Measurements from ENCODE around the gene RAPGEF4.

RAPGEF4 gene

DNA sequence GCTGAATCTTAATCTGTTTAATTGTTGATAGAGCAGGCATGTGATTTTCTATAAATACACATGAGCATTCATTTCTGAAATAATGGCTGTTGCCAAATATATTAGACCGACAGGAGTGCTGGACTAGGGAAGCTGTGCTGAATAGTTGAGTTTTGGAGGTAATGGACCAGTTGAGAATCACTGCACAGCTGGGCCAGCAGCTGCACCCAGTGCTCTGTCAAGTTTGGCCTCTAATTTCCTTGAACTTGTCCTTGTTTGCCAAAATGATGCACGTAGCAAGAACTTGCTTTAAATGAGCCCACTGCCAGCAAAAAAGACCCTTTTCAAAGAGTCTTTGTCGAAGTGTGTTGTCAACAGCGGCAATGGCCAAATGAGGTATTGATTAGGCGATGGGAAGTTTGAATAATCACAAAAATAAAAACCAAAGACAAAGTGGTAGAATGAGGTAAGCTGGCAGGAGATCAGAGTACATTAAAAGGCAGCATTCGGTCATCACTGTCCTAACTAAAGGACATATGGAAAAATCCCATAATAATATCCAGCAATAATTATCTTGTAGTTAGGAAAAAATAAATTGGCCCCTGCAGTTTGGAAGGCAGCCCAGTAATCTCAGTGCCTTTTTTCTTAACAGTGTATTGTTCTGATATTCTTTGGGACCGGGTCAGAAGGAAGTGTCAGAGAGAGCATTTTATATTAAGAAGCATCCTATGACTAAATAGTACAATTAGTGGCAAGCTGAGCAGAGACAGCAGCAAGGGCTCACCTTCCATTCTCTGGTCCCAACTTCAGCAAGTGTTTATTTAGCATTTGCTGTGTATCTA is 126.2 kb downstream of the RAPGEF4 start:
- Mint-ChIP-seq H3K36me3 (ENCODE audit: low read depth) (no peaks in the 10 kb centered on the region), H3K27me3 (ENCODE audit: low read depth) (peaks cover 14% of the 10 kb centered on the region), H3K9me3 (no peaks in the 10 kb centered on the region), H3K4me3 (no peak overlapping the region), H3K27ac (no peak overlapping the region), H3K4me1 (ENCODE audit: low read depth) (peaks cover 4% of the 10 kb centered on the region)

DNA sequence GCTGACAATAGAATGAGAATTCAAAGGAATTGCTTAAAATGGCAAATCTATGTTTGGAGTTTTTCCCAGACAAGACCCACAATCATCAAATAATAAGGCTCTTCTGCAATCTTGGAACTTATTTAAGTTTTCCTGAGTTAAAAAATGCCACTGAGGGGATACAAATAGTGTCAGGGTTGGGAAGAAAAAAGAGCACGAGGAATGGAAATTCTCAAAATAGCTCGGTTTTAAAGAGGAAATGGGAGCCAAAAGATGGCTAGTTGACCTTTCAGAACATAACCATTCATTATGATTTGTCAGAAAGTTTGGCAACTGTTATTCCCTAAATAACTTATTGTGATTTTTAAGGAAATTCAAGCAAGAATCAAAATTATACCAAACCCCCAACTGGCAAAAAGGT is 127.7 kb downstream of the RAPGEF4 start:
- Mint-ChIP-seq H3K4me1 (ENCODE audit: low read depth) (peaks cover under 1% of the 10 kb centered on the region), H3K9me3 (no peaks in the 10 kb centered on the region), H3K27me3 (ENCODE audit: low read depth) (peaks cover 14% of the 10 kb centered on the region), H3K36me3 (ENCODE audit: low read depth) (no peaks in the 10 kb centered on the region), H3K27ac (no peak overlapping the region), H3K4me3 (no peak overlapping the region)

DNA sequence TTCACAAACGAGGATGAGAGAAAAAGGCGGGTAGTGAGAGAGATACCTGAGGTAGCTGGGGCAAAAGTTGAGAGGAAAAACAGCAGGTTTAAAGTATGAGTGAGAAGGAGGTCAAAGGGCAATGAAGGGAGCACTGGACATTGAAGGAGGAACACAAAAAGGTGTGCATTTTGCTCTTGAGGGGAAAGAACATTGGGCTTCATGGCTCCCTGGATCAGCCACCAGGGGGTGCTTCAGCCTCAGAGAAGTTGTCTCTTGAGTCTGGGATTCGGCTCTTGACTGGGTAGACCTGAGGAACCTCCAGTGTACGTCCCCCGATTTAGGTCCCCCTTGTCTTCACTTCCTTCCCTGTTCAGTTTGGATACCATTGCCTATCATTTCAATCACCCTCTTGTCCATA is 128.5 kb downstream of the RAPGEF4 start:
- Mint-ChIP-seq H3K27ac (no peak overlapping the region), H3K9me3 (no peaks in the 10 kb centered on the region), H3K4me1 (ENCODE audit: low read depth) (no peaks in the 10 kb centered on the region), H3K4me3 (no peak overlapping the region), H3K27me3 (ENCODE audit: low read depth) (peaks cover 14% of the 10 kb centered on the region), H3K36me3 (ENCODE audit: low read depth) (no peaks in the 10 kb centered on the region)

DNA sequence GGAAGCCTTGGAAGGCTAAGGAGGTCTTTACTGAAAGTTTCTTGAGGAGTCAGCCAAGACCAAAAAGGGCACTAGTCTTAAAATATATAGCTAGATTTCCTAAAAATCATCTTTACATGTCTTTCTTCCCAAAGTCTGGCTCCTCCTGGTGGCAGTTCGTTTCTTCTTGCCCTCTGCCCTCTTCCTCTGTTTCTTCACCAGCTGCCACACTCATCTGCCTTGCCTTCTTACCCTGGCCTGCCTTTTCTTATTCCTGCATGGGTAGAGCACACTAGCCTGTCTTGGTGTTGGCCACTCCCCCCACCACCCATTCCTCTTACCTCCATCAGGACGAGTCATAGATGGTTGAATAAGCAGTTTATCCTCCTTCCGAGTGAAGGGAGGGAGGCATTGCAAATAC is 129.8 kb downstream of the RAPGEF4 start:
- Mint-ChIP-seq H3K4me1 (ENCODE audit: low read depth) (no peaks in the 10 kb centered on the region), H3K9me3 (no peaks in the 10 kb centered on the region), H3K36me3 (ENCODE audit: low read depth) (no peaks in the 10 kb centered on the region), H3K4me3 (no peak overlapping the region), H3K27ac (no peak overlapping the region), H3K27me3 (ENCODE audit: low read depth) (peaks cover 11% of the 10 kb centered on the region)

DNA sequence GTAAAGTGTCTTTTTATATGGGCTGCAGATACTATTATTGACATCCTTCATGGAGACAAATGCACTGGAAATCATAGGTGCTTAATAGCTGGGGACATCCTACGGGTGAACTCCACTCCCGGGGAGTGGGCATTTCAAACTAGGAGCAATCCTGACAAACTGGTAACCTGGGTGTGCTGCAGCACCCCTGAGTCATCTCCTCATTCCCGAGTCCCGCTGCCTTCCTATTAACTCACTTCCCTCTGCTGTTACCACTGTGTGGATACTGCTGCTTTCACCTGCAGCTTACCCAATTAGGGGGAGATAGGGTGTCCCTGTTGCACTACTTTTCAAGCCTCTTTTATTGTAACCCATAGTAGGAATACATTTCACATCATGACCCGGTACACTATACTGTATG is 134.2 kb downstream of the RAPGEF4 start:
- Mint-ChIP-seq H3K27ac (no peak overlapping the region), H3K4me1 (ENCODE audit: low read depth) (no peaks in the 10 kb centered on the region), H3K36me3 (ENCODE audit: low read depth) (no peaks in the 10 kb centered on the region), H3K4me3 (no peak overlapping the region), H3K9me3 (no peaks in the 10 kb centered on the region), H3K27me3 (ENCODE audit: low read depth) (no peaks in the 10 kb centered on the region)

DNA sequence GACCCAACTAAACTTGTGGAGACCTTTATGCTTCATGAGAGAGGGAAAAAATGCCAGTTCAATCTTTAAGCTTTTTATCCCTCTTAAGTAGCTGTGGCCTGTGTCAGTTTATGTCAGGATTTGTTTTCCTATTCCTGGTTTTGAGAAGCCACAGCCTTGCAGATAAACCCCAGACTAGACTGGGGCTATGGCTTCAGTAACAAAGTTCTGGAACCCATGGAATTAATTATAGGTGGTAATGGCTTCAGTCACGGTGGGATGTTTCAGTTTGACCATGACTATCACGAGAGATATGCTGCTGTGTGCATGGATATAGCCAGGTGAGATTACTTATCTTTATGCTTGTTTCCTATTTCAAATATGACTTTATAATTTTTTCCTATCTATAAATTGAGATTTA is 134.8 kb downstream of the RAPGEF4 start:
- H3K4me3 Mint-ChIP-seq, result no peak overlapping the region
- no peaks in the 10 kb centered on the region for H3K9me3 Mint-ChIP-seq
- no peaks in the 10 kb centered on the region for H3K27me3 Mint-ChIP-seq (ENCODE audit: low read depth)
- H3K27ac Mint-ChIP-seq, result no peak overlapping the region
- no peaks in the 10 kb centered on the region for H3K36me3 Mint-ChIP-seq (ENCODE audit: low read depth)
- H3K4me1 Mint-ChIP-seq (ENCODE audit: low read depth), result no peaks in the 10 kb centered on the region

DNA sequence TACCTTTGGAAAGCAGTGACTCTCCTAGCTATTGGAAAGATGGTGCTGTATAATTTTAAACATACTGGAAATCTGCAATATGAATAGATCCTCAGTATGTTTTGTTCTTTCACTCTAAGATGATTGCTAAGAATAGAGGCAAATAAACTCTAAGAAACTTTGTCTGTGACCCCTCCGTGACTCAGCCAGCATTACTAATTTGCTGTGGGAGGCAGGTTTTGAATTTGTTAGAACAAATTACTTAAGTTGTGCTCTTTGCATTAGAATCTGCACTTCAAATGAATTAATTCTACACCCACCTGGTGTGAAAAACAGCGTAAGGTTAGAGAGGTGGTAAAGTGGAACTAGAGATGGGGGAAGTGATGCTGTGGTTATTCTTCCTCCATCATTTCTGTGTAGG is 142.2 kb downstream of the RAPGEF4 start:
- Mint-ChIP-seq H3K36me3 (ENCODE audit: low read depth) (no peaks in the 10 kb centered on the region), H3K4me3 (no peak overlapping the region), H3K27me3 (ENCODE audit: low read depth) (peaks cover 4% of the 10 kb centered on the region), H3K4me1 (ENCODE audit: low read depth) (no peaks in the 10 kb centered on the region), H3K9me3 (no peaks in the 10 kb centered on the region), H3K27ac (no peak overlapping the region)

DNA sequence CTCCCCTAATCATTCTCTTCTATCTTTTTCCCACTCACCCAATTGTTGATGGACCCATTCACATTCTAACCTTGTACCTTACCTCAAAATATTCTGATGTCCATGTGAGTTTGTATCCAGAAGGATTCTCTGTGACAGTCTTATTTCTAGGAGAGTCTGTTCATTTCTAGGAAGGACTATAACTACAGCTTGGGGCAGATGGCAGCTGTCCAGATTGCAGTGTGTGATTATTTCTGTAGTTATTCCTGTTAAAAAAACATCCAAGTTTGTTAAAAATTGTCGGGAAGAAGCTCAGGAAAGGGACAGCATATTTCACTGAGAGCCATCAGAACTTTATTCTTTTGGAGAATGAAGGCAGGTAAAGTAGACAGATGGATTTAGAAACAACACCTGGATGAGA is 142.6 kb downstream of the RAPGEF4 start:
- H3K36me3 Mint-ChIP-seq (ENCODE audit: low read depth), result no peaks in the 10 kb centered on the region
- H3K4me1 Mint-ChIP-seq (ENCODE audit: low read depth), result no peaks in the 10 kb centered on the region
- H3K4me3 Mint-ChIP-seq, result no peak overlapping the region
- peaks cover 4% of the 10 kb centered on the region for H3K27me3 Mint-ChIP-seq (ENCODE audit: low read depth)
- H3K9me3 Mint-ChIP-seq, result no peaks in the 10 kb centered on the region
- no peak overlapping the region for H3K27ac Mint-ChIP-seq

DNA sequence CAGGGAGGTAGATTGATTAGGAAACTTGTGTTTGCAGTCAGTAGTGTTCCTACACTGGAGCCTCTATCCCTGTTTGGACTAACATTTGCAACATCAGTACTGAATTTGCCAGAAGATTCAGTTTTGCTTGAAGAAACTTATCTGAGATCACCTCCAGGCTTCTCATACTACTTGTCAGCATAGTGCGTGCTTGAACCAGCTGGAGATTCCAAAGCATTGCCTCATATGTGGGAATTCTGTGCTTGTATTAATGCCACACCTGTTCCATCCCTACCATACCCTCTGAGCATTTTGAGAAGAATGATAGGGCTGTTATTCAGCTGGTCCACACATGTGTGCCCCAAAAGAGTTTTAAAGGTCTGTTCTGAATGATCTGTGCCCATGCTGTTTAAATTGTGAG is 148.7 kb downstream of the RAPGEF4 start:
- no peaks in the 10 kb centered on the region for H3K36me3 Mint-ChIP-seq (ENCODE audit: low read depth)
- no peaks in the 10 kb centered on the region for H3K4me1 Mint-ChIP-seq (ENCODE audit: low read depth)
- H3K9me3 Mint-ChIP-seq, result no peaks in the 10 kb centered on the region
- H3K4me3 Mint-ChIP-seq, result no peak overlapping the region
- H3K27ac Mint-ChIP-seq, result no peak overlapping the region
- H3K27me3 Mint-ChIP-seq (ENCODE audit: low read depth), result peaks cover 15% of the 10 kb centered on the region

DNA sequence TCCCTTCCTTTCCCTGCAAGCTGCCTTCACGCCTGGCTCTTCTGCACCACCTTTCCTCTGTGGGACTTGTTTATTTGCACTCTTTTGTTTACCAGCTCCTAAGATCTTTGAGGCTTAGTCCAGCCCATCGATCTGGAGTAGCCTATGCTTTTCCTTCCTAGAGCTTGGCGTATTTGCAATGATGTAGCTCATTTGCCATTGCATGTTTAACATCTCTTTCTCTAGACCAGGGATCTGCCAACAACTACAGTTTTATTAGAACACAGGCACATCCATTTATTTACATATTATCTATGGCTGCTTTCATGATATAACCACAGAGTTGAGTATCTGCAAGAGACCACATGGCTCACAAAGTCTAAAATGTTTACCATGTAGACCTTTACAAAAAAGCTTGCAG is 150.4 kb downstream of the RAPGEF4 start:
- Mint-ChIP-seq H3K27ac (no peak overlapping the region), H3K27me3 (ENCODE audit: low read depth) (peaks cover 19% of the 10 kb centered on the region), H3K36me3 (ENCODE audit: low read depth) (no peaks in the 10 kb centered on the region), H3K9me3 (no peaks in the 10 kb centered on the region), H3K4me3 (no peak overlapping the region), H3K4me1 (ENCODE audit: low read depth) (no peaks in the 10 kb centered on the region)

DNA sequence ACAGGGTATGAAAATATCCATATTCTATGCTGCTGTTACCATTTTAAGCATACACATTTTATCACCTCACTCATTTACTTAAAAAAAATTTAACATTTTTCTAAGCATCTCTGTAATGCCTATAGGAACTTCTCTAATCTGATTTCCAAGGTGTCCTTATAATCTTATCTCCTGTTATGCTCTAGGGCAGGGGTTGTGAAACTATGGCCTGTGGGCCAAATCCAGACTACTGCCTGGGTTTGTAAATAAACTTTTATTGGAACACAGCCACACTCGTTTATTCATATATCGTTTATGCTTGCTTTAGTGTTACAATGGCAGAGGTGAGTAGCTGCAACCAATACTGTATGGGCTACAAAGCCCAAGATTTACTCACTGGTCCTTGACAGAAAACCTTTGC is 151.6 kb downstream of the RAPGEF4 start:
- no peaks in the 10 kb centered on the region for H3K36me3 Mint-ChIP-seq (ENCODE audit: low read depth)
- H3K27ac Mint-ChIP-seq, result no peak overlapping the region
- no peaks in the 10 kb centered on the region for H3K9me3 Mint-ChIP-seq
- peaks cover 17% of the 10 kb centered on the region for H3K27me3 Mint-ChIP-seq (ENCODE audit: low read depth)
- no peak overlapping the region for H3K4me3 Mint-ChIP-seq
- H3K4me1 Mint-ChIP-seq (ENCODE audit: low read depth), result no peaks in the 10 kb centered on the region

DNA sequence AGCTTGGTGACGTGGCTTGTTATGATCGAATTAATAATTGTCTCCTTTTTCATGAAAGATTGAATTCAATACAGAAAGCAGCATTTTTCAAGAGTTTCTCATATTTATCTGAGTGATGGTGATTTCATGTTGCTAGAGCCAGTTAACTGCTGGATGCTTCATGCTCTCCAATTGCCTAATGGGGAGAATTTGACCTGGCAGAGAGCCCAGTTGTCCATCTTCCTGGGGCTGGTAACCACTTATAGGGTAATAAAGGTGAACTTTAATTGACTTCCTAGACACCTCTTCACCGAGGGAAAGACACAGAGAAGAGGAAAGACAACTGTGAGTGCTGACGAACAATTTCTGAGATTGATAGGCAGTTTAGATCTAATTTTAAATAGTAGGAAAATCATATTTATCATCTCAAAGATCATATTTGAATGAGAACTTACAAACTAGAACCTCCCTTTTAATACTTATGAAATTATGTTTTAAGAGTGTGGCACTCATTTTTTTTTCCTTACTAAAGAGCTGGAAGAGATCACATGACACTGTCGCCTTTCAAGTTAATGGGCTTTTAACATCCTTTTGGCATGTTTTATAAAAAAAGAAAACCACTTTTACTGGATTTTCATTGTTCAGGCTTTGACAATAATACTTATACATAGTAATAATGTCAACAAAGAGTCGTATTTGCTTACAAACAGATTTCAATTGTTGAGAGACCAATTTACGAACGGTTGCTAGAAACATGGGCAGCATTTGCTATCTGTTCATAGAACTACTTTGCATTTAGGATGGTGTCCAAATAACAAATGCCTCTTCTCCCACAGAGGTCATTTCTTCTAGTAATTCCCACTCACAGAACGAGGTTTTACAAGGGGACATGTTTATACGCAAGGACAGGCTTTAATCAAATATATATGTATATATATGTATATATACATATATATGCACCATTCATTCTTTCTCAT is 153.3 kb downstream of the RAPGEF4 start:
- Mint-ChIP-seq H3K4me3 (no peak overlapping the region), H3K9me3 (no peaks in the 10 kb centered on the region), H3K4me1 (ENCODE audit: low read depth) (no peaks in the 10 kb centered on the region), H3K36me3 (ENCODE audit: low read depth) (no peaks in the 10 kb centered on the region), H3K27me3 (ENCODE audit: low read depth) (peaks cover 25% of the 10 kb centered on the region), H3K27ac (no peak overlapping the region)

DNA sequence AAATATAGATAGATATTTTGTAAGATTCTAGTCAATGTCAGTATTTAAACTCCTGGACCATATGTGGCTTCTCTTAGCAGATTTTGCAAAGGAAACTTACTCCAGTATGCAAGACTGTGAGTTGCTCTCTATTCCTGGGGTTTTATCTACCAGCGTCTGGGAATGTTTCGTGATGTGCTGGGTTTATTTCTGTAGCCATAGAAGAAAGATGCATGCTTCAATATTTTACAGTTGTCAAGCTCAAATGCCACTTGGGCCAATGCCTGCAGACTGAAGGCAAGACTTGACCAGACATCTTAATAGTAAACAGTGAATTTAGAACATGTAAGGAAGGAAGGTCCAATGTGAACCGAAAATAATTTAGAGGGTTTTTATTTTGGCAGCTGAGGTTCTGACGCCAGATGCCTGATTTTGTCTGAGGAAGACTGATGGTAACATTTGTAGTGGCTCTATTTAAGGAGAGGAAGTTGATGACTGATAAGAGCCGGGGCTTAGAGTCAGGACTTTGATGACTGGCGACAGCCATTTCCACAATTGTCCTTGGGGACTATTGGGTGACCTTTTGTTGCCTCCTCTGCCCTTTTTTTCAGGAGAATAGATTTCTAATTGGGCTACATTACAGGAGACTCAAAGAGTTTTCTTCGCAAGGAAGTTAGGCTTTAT is 154.3 kb downstream of the RAPGEF4 start:
- H3K9me3 Mint-ChIP-seq, result no peaks in the 10 kb centered on the region
- H3K27me3 Mint-ChIP-seq (ENCODE audit: low read depth), result peaks cover 33% of the 10 kb centered on the region
- H3K4me3 Mint-ChIP-seq, result no peak overlapping the region
- no peak overlapping the region for H3K27ac Mint-ChIP-seq
- H3K4me1 Mint-ChIP-seq (ENCODE audit: low read depth), result no peaks in the 10 kb centered on the region
- H3K36me3 Mint-ChIP-seq (ENCODE audit: low read depth), result no peaks in the 10 kb centered on the region

DNA sequence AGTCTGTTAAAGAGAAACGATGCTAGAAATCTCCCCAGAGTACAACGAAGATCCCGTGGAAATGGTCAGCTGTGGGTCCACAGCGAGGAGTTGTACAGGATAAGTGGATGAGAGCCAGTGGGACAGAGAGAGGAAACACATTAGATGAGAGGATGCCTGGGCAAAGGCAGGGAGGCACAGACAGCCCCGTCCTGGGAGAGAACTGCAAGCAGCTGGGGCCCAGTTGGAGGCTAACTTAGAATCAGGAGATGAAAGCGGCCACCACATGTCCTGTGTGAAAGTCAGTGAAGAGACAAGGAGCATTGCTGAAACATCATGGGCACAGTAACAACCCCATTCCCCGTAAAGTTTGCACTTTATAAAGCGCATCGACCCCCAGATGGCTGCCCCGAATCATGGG is 157.5 kb downstream of the RAPGEF4 start:
- H3K36me3 Mint-ChIP-seq (ENCODE audit: low read depth), result no peaks in the 10 kb centered on the region

More for the DNA sequence above, 157.5 kb downstream of the RAPGEF4 start:
- Mint-ChIP-seq H3K4me1 (ENCODE audit: low read depth) (no peaks in the 10 kb centered on the region), H3K27ac (no peak overlapping the region), H3K4me3 (no peak overlapping the region), H3K27me3 (ENCODE audit: low read depth) (peaks cover 42% of the 10 kb centered on the region), H3K9me3 (no peaks in the 10 kb centered on the region)

Measured in T-helper 1 cell treated with Interleukin-12 subunit alpha and Interleukin-12 subunit beta and Interleukin-4 antibody, amounts not matched to agents 30 μg/mL and 1 μg/mL, for 36 hours (primary cell).